GM21515 (cell line): Measurements from ENCODE around the gene MTPN.

Experiments
- ATAC-seq: cut with Tn5 transposase; IDR thresholded peaks from one replicate; pipeline ENCODE4 v1.9.1; 2021; ENCODE audit not compliant: unreplicated experiment

MTPN gene

DNA sequence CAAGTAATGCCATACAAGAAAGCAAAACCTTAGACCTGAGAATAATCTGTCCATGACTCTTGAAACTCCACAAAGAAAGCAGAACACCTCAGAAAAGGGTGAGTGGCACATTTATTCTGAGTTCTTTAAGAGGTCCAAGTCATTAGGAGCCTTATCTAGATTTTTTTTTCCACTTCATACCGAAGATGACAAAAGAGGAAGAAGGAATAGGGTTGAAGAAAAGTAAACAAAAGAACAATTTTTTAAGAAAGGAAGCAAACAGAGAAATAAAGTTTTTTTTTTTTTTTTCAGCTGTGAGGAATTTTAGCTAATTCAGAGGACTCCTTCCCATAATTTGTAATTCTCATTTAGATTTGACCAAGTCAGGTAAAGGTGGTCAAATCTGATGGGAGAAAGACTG lies 13.1 kb upstream of the MTPN start:
- no peak for ATAC-seq

DNA sequence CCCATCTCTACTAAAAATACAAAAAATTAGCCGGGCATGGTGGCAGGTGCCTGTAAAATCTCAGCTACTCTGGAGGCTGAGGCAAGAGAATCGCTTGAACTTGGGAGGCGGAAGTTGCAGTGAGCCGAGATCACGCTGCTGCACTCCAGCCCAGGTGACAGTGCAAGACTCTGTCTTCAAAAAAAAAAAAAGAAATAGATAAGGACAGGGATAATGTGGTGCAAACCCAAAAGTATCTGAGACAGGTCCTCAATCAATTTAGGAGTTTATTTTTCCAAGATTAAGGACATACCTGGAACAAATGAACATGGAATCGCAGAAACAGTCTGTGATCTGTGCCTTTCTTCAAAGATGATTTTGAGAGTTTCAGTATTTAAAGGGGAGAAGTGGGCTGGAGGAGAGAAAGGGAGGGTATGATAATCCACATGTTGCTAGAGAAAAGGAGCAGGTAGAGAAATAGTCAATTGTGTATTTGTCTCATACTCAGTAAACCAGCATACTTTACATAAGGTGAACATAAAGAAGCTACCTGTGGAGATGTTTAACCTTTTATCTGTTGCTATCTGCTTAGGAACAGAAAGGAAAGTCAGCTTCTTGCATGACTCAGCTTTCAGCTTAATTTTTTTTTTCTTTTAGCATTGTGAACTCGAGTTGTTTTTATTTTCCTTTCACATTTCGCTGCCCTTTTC lies 4.9 kb upstream of the MTPN start:
- ATAC-seq = no peak

DNA sequence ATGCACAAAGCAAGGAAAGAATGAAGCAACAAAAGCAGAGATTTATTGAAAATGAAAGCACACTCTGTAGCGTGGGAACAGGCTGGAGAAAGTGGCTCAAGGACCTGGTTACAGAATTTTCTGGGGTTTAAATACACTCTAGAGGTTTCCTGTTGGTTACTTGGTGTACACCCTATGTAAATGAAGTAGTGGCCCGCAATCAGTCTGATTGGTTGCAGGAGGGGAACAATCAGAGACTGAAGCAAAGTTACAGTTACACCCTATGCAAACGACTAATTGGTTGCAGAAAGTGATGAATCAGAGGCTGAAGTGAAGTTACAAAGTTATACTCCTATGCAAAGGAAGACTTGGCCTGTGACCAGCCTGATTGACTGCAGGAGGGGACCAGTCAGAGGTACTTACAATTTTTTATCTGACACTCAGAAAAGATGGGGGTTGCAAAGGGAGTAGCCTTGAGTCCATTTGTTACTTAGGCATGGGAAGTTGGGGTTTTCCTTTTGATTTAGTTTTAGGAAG lies 3.6 kb upstream of the MTPN start:
- ATAC-seq = peak; percentile 61

DNA sequence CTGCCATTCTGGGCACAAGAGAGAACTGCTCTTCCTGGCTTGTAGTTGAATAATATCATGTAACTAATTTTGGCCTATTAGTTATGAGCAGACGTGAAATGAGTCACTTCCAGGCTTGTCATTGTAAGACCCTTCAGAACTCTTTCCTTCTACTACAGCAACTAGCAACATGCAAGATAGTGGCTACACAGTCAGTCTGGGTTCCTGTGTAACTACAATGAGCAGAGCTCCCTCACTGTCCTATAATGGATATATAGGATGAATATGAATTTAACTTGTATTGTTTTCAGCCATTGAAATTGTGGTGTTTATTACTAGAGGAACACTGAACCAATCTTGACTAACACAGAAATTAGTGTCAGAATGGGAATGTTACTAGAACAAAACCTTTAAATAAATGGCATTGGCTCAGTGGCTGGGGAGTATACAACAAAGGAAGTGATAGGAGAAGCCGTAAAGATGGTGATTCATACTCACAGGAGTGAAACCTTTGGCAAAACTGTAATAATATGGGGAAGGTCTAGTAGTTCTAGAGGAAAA lies 2.9 kb upstream of the MTPN start:
- no peak for ATAC-seq

DNA sequence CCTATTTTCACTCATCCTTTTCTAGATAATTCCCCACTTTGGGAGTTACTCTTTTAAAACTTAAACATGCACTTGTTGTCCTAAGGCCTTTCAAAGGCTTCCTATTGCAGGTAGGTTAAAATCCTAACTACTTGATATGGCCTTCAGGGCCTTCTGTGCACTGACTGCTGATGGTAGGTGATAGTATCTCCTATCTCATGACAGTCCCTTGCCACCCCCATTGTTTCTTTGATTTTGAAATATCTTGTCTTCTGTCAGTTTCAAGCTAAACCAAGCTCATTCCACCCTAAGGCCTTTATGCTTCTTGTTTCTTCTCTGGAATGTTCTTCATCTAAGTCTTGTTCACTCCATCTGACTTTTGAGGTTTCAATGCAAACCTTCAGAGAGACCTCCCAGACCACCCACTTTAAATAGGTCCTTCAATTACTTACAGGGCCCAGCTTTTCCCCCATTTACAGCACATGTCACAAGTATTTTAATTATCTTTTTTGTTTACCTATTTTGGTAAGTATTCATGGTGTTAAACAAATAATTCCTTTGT lies 2.4 kb upstream of the MTPN start:
- no peak for ATAC-seq

DNA sequence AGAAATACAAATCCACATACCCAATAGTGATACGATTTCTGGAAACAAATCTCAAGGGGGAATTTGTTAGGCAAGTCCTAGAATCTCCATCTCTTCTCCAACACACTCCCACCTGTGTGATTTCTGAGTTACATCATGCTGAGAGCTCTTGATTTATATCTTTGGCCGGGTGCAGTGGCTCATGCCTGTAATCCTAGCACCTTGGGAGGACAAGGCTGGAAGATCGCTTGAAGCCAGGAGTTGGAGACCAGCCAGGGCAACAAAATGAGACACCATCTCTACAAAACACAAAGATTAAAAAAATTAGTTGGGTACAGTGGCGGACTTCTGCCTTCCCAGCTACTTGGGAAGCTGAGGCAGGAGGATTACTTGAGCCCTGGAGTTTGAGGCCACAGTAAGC lies 1.5 kb upstream of the MTPN start:
- ATAC-seq = no peak

DNA sequence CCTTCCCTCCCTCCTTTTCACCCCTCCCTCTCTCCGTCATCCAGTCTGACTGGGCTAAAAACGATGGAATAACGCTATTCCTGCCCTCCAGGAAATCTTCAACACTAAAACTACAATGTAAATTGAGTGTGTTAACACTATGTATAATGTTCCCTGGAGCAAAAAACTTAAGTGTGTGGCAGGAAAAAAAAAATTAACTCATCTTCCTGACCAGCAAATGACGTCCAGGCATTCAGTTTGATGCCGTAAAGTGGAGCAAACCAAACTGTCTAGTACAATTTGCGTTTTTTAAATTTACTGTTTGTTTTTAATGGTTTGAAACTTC lies 545 bp upstream of the MTPN start:
- no peak for ATAC-seq

DNA sequence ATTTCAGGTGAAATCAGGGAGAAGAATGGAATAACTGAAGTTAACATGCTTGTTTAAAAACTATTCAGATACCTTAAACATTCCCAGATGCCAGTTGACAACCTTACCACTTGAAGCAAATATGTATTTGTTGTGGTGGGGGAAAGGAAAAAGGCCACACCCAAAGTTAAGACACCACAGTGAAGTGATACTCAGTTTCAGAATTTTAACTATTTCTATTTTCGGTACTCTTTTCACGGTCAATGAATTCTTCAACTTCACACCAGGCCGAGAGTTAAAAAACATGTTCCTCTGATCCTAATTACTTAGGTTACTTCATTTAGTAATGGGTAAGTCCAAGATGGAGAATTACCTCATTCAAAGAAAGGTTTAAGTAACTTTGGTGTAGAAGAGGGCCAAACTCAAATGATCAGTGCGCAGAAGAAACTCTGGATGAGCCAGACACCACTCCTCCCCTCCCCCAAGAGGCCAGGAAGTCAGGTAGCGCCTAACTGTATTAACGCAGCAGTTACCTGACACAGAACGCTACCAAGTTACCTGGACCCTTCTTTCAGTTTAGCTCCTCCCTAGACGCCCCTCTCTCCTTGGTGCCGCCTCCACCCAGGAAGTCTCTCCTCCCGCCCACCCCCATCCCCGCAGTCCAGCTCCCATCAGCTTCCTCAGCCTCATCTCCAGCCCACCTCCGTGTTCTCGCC lies 700 bp downstream of the MTPN start:
- ATAC-seq = peak; percentile 22

DNA sequence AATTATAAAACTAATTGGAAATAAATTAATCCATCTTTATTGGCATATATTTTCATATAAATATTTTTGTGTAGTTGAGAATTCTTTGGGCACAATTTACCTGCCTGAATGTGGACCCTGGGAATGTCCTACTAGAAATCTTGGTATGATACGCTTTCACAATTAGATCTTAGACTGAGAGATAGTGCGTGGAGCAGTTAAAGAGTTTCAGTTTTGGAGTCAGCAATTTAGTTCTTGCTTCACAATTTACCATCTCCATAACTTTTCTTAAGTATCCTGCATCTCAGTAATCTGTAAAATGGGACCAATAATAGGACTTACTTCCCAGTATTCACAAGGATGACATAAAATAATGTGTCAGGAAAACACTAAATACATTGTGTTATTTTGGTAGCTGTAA lies 2.0 kb downstream of the MTPN start:
- ATAC-seq = no peak

DNA sequence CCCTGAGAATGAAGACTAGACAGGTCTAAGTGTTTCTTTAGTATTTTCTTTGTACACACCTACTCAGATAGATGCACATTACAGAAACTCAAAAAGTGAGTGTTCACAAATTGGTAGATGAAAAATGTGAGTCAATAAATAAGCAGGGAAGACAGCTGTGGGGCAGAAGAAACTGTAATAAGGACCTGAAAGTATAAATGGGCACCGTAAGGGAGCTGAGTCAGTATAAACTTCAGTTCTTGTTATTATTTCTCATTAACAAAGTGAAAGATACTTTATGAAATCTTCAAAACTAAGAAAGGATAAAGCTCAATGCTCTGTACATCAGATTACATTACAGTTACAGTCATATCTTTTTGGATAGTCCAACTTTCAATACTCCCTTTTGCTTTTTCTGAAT lies 2.5 kb downstream of the MTPN start:
- no peak for ATAC-seq

DNA sequence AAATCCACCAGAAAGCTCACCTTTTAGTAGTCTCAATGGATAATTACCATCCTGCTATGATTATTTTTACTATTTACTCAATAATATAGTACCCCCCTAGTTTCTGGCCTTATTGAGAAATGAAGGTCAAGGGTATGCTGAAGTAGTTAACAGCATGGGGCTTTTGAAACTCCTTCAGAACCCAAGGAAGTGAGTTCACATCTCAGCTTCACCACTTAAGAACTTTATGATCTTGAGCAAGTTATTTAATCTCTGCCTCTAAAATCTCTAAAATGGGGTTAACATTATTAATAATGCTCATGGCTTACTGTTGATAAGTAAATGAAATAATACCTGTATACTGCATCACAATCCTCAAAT lies 5.8 kb downstream of the MTPN start:
- ATAC-seq = peak; percentile 17

DNA sequence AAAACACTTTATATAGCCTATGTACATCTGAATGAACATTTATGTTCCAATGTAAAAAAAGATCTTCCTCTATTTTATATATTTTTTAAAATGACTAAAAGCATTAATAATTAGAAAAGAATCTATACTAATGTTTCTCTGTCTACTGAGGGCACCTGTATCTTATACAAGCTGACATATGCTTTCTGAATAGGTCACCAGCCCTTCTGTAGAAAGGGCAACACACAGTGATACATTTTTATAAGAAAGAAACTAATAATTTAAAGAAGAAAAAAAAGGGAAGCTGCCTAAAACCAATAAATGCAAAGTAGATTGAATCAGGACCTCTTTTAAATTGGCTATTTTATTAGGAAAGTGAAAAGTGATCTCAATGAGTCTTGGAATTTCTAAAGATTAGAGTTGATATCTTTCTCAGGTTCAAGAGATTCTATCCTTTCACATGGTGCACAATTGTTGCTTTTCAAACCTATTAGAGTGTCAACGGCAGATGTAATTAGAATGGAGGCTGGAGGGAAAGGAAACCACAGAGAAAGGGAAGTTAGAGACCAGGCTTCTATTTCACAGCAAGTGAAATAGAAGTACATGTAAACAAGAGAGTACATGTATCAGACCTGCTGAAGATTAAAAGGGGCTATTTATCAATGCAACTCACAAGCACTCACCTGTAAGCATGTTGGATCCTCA lies 6.3 kb downstream of the MTPN start:
- peak; percentile 78 for ATAC-seq

DNA sequence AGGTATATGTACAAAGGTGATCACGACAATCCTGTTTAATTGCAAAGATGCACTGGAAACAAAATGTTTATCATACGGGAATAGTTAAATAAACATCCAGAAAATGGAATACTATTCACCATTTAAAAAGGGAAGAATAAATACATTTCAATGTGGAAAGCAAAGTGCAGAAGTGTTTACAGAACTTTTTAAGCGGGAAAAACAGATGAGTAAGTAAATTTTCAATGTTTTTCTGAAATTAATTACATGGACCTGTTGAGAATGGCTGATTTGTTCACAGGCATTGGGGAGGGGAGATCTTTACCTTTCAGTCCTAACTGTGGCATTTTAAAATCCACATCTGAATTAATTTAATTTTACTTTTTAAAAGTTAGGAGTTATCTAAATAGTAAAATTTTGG lies 7.1 kb downstream of the MTPN start:
- no peak for ATAC-seq

DNA sequence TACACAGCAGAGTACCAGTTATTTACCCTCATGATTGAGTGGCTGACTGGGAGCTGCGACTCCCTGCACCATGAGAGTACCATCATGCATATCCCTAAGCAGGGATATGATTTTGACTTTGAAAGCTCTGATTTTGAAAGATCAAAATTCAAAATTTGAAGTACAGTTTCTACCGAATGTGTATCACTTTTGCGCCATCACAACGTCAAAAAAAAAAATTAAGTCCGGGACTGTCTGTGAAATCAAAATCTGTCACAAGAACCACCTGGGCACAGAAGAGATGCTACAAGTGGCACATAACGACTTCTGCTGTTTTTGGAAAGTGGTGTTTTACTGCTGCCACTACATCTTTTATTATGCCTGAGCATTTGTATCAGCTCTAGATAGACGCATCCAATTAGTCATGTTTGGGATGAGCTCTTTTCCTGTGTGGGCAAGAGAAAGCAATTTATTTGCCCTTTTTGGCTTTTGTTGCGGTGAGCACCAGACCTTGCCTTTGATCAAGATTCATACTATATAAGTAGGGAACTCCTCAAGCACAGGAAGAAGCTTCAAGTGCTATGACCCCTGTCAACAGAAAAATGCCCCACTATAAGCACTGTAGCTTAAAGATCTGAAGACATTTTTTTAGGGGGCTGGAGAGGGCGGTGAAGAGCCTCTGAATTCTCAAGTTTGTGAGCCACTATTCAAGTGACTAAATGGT lies 10.7 kb downstream of the MTPN start:
- no peak for ATAC-seq

DNA sequence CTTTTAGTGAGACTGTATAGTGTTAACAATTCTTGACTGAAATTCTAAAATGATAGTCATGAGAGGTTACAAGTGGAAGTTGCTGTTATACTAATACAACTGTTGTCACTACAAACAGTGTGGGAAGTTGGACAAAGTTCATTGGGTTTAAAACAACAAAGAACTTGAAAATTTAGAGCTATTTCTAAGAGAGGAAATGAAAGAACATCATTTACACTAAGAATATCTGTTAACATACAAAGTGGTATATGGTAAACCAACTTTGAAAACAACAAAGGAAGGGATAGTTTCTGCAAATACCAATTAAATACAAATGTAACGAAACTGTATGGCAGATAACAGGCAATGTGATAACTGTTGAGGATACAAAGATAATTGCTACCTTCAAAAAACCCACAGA lies 11.6 kb downstream of the MTPN start:
- peak; percentile 66 for ATAC-seq

DNA sequence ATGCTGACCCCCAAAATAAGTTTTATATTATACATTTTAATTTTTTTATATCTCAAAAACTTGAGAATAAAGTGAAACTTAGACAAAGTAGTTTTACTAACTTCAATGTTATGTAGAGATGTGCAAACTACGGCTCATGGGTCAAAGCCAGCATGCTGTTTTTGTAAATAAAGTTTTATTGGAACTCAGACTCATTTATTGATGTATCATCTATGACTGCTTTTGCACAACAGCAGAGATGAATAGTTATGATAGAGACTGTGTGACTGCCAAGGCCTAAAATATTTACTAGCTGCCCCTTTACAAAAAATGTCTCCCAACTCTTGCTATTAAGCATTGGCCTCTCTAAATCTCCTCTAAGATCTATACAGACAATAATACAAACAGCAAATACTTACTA lies 12.4 kb downstream of the MTPN start:
- ATAC-seq = no peak

DNA sequence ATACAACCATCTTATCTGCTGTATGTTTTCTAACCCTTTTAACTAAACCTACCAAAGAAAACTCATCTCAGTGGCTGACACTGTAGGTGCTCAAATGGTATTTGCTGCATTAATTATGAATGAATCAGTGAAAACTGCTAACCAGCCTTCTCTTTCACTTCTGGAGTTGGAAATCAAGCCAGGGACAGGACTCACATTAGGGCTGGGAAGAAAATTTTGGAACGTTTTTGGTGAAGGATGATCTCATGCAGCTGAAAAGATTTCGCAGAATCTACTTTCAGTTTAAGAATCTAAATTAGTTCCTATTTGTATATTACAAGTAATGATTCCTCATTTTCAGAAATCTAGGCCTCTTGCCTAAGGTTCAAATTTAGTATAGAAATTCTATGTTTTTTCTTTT lies 12.9 kb downstream of the MTPN start:
- ATAC-seq = no peak

DNA sequence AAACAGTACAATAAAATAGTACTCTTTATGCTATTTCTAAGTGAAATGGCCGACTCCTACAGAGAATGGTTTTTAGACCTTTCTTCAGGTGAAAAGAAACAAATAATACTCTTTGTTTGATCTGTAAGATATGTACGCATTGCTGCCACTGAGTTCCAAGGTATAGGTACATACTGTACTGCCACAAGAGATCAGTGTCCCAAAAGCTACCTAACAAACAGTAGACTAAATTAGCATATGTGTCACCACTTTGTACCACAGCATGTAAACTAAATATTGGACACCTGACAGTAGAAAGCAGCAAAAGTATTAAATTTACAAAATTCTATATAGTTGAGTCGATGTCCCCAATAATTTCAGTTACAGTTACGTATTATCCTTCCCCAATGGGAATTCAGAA lies 14.4 kb downstream of the MTPN start:
- no peak for ATAC-seq

DNA sequence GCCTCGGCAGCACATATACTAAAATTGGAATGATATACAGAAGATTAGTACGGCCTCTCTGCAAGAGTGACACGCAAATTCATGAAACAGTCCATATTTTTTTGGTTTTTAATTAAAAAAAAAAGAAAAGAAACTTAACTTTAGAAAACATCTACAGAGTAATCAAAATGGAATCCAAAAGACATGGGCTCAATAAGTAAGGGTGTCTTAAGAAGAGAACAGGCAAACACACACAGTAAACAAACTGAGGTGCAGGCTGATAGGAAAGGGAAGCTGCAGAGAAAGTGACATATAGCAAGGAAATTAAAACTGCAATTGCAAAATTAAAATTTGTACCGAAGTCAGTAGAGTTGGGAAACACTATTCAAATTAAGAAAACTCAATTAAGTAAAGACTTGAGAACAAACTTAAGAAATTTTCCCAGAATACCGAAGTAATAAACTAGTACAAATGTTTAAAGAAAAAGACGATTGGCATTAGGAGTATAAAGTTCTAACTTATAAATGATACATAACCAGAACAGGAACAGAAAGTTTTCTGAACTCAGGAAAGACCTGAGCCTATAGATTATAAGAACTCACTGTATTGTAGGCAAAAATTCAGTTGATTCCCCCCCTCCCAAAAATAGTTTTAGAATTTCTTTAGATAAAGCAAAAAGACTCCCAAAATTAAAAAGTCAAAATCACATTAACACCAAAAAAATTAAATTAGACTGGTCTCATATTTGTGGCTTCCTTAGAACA lies 16.3 kb downstream of the MTPN start:
- ATAC-seq = no peak

DNA sequence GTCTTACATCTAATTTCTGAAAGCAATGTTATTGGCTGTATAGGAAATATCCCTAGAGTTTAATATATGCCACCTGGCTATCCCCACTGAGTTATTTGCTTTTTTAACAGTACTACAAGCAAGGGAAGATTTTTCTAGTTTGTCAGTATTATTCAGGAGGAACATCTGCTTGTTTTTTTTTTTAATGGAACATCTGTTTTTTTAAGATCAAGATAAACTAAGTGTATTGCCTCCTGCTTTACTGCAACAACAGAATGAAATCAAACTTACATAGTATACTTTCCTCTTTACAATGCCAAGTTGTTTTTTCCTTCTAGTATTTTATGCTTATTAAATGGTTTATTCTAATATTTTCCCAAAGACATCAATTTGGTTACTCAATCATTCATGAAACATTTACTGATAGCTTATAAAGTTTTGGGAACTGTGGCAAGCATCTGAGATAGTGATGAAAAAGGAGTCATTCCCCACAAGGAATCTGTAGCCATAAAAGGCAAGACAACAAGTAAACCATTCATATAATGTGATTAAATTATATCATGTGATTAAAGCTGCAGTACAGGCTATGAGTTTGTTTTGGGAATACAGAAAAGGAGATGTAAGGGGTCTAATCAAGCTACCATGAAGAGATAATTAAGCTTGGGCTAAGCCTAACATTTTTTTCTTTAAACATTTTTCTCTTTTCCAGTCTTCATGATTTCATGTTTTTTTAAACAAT lies 17.4 kb downstream of the MTPN start:
- no peak for ATAC-seq
